Lower leg skin (tissue), 3 donors: ENCODE data around the gene TGFBR2.

Experiments
- POLR2A ChIP-seq, 2 donors: fragments of 450-650 bp; IDR thresholded peaks; one replicate each; pipeline ENCODE4 v1.6.1; 2016 to 2017; ENCODE audit warnings: antibody characterized with exemption in 2 of 2, mild to moderate bottlenecking in 1 of 2, moderate library complexity in 1 of 2
- TF ChIP-seq, protein P1 (sequence below), 3 donors: fragments of 450-650 bp; IDR thresholded peaks; one replicate each; pipeline ENCODE4 v1.5.1; 2016; ENCODE audit warnings: antibody characterized with exemption in 3 of 3, mild to moderate bottlenecking in 3 of 3, moderate library complexity in 2 of 3

DNA sequence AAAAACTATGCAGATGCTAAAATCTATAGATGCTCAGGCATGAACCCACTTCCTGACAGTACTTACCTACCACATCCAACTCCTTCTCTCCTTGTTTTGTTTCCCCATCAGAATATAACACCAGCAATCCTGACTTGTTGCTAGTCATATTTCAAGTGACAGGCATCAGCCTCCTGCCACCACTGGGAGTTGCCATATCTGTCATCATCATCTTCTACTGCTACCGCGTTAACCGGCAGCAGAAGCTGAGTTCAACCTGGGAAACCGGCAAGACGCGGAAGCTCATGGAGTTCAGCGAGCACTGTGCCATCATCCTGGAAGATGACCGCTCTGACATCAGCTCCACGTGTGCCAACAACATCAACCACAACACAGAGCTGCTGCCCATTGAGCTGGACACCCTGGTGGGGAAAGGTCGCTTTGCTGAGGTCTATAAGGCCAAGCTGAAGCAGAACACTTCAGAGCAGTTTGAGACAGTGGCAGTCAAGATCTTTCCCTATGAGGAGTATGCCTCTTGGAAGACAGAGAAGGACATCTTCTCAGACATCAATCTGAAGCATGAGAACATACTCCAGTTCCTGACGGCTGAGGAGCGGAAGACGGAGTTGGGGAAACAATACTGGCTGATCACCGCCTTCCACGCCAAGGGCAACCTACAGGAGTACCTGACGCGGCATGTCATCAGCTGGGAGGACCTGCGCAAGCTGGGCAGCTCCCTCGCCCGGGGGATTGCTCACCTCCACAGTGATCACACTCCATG, 65.3 kb downstream of the TGFBR2 start:
- no peak for TF ChIP-seq POLR2A (IDR thresholded peaks at IDR 0.05)
- TF ChIP-seq, protein P1, sequence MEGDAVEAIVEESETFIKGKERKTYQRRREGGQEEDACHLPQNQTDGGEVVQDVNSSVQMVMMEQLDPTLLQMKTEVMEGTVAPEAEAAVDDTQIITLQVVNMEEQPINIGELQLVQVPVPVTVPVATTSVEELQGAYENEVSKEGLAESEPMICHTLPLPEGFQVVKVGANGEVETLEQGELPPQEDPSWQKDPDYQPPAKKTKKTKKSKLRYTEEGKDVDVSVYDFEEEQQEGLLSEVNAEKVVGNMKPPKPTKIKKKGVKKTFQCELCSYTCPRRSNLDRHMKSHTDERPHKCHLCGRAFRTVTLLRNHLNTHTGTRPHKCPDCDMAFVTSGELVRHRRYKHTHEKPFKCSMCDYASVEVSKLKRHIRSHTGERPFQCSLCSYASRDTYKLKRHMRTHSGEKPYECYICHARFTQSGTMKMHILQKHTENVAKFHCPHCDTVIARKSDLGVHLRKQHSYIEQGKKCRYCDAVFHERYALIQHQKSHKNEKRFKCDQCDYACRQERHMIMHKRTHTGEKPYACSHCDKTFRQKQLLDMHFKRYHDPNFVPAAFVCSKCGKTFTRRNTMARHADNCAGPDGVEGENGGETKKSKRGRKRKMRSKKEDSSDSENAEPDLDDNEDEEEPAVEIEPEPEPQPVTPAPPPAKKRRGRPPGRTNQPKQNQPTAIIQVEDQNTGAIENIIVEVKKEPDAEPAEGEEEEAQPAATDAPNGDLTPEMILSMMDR (IDR thresholded peaks at IDR 0.05): no peak
